Measurements from ENCODE around the gene NCOA3.

GRCh38 chr20:47515843-47516242 is 14.2 kb downstream of the NCOA3 start:
- TF ChIP-seq CTCF (IDR thresholded peaks at IDR 0.05; ENCODE audit: low read depth, low read length, poor library complexity, severe bottlenecking) (no peak), EZH2phosphoT487 (IDR thresholded peaks at IDR 0.05; ENCODE audit: borderline replicate concordance, low read length) (no peak)
